Activated CD4-positive, alpha-beta T cell treated with anti-CD3 and anti-CD28 coated beads, Interleukin-2, amount 50 U/mL, for 48 hours (primary cell): ENCODE results near the gene TMCC3.
"Not testable (repeated sequence)": the region's sequence is repeated elsewhere in the genome, so short reads cannot be mapped to it uniquely, and the experiment has no call there.

Source experiments
- DNase-seq, 2 experiments: peaks; one replicate each; pipeline ENCODE4 v3.0.0-alpha.2; 2020

Gene TMCC3

GRCh38 chr12:94561943-94562411 lies 88.4 kb downstream of the TMCC3 start:
- no peak for DNase-seq

GRCh38 chr12:94560431-94561221 lies 89.7 kb downstream of the TMCC3 start:
- DNase-seq, result peak; percentile 10 to 23

GRCh38 chr12:94558612-94559011 lies 91.7 kb downstream of the TMCC3 start:
- DNase-seq, result no peak

- DNase-seq, result no peak
Measured at GRCh38 chr12:94557746-94558295, 92.5 kb downstream of the TMCC3 start.

GRCh38 chr12:94555687-94556086 lies 94.7 kb downstream of the TMCC3 start:
- DNase-seq, result no peak

- DNase-seq, result no peak
Measured at GRCh38 chr12:94553875-94554274, 96.5 kb downstream of the TMCC3 start.

- no peak for DNase-seq
Measured at GRCh38 chr12:94553130-94553519, 97.2 kb downstream of the TMCC3 start.

- DNase-seq, result no peak
Measured at GRCh38 chr12:94551810-94552209, 98.5 kb downstream of the TMCC3 start.

- no peak for DNase-seq
Measured at GRCh38 chr12:94550964-94551363, 99.4 kb downstream of the TMCC3 start.

GRCh38 chr12:94548833-94549232 lies 101.5 kb downstream of the TMCC3 start:
- not testable (repeated sequence) for DNase-seq

- no peak for DNase-seq
Measured at GRCh38 chr12:94545935-94546771, 104.2 kb downstream of the TMCC3 start.

GRCh38 chr12:94544355-94544754 lies 106.0 kb downstream of the TMCC3 start:
- DNase-seq, result no peak

GRCh38 chr12:94538318-94538717 lies 112.0 kb downstream of the TMCC3 start:
- no peak for DNase-seq

GRCh38 chr12:94536040-94536965 lies 114.1 kb downstream of the TMCC3 start:
- DNase-seq, result no peak

GRCh38 chr12:94535510-94535921 lies 114.8 kb downstream of the TMCC3 start:
- no peak for DNase-seq

GRCh38 chr12:94534774-94535509 lies 115.4 kb downstream of the TMCC3 start:
- no peak for DNase-seq

- no peak for DNase-seq
Measured at GRCh38 chr12:94534278-94534677, 116.1 kb downstream of the TMCC3 start.

GRCh38 chr12:94532490-94533422 lies 117.6 kb downstream of the TMCC3 start:
- peak; percentile 76 to 82 for DNase-seq

- no peak for DNase-seq
Measured at GRCh38 chr12:94531196-94531720, 119.1 kb downstream of the TMCC3 start.

- DNase-seq, result no peak
Measured at GRCh38 chr12:94525951-94526350, 124.4 kb downstream of the TMCC3 start.
